HUES6 (cell line): Measurements from ENCODE around the gene TVP23A.
"Not testable (repeated sequence)": the region's sequence is repeated elsewhere in the genome, so short reads cannot be mapped to it uniquely, and the experiment has no call there.

Experiments
- H3K27ac ChIP-seq: 2 replicates; pipeline ENCODE4 v1.7.0; 2013; ENCODE audit warnings: low read depth, mild to moderate bottlenecking, low read length, inconsistent platforms
- H3K27me3 ChIP-seq: 2 replicates; pipeline ENCODE4 v1.6.1; 2013; ENCODE audit warnings: low read length; ENCODE audit not compliant: control insufficient read depth, insufficient read depth
- H3K36me3 ChIP-seq: 2 replicates; pipeline ENCODE4 v1.6.1; 2013; ENCODE audit warnings: low read length; ENCODE audit not compliant: control insufficient read depth, insufficient read depth
- H3K4me1 ChIP-seq: 2 replicates; pipeline ENCODE4 v1.6.1; 2013; ENCODE audit warnings: low read length; ENCODE audit not compliant: control insufficient read depth, insufficient read depth
- H3K4me3 ChIP-seq: 2 replicates; pipeline ENCODE4 v1.5.1; 2013; ENCODE audit warnings: low read depth, low read length
- H3K9ac ChIP-seq: one replicate; pipeline ENCODE4 v1.6.1; 2013; ENCODE audit warnings: mild to moderate bottlenecking, low read length
- H3K9me3 ChIP-seq: 2 replicates; pipeline ENCODE4 v1.6.1; 2013; ENCODE audit warnings: low read depth, low read length; ENCODE audit not compliant: control insufficient read depth, insufficient read depth

TVP23A gene

DNA sequence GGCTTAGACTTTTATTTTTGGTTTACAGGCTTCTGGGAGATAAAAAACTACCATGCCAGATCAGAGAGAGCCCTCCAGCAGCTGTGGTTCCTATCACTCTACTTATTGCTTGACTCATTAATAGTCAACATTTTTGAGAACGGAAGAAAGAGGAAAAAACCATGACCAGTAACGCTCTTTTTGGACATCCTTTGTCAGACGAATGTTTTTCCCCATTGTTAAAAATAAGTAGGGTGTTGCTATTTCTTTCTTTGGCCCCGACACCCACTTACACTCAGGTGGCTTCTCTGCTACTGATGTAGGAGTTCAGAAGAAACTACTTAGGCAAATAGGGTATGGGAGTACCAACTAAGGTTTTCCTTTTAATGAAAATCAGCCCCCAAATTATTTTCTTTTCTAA is 27.5 kb downstream of the TVP23A start:
- no peak overlapping the region for H3K4me3 ChIP-seq

DNA sequence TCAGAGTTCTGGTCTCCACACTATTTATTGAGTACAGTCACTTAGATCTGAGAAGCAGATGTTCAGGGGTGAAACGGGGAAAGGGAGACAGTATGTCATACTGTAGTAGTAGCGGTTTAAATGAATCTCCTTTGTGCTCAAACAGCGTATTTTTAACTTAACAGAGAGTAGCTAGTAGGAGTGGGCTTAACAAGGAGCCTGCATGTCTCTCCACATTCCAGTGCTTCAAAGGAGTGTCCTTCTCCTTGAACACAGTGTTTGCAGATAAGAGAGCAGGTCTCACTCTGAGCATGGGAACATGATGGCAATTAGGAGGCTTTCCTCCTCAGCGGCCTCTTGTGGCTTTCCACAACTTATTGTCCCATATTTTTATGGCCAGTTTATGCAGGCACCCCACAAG is 30.0 kb downstream of the TVP23A start:
- H3K27ac ChIP-seq, H3K4me3 ChIP-seq: not testable (repeated sequence)

More for the DNA sequence above, 27.5 kb downstream of the TVP23A start:
- H3K9me3 ChIP-seq: peaks cover 14% of the 10 kb centered on the region
- no peaks in the 10 kb centered on the region for H3K27me3 ChIP-seq
- H3K27ac ChIP-seq: no peak overlapping the region
- no peak overlapping the region for H3K9ac ChIP-seq
- H3K4me1 ChIP-seq: no peaks in the 10 kb centered on the region
- no peaks in the 10 kb centered on the region for H3K36me3 ChIP-seq

DNA sequence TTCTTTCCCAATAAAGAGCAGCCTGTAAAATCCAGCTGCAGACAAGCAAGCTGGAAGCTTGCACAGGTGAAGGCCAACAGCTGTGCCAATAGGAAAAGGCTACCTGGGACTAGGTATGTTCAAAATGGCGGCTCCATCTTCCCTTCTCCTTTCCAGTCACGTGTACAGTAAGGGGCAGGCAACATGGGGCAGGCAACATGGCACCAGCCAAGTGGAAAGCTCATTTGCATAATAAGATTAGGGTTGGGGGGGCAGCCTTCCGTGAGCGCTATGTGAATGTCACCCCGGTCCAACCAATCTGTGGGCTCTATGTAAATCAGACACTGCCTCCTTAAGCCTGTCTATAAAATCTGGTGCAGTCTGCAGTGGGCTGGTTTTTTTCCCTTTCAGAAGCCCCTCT is 31.3 kb downstream of the TVP23A start:
- Histone ChIP-seq H3K27me3 (no peaks in the 10 kb centered on the region), H3K4me3 (no peak overlapping the region), H3K9ac (no peak overlapping the region), H3K36me3 (no peaks in the 10 kb centered on the region), H3K27ac (no peak overlapping the region), H3K9me3 (peaks cover 22% of the 10 kb centered on the region), H3K4me1 (no peaks in the 10 kb centered on the region)

More for the DNA sequence above, 30.0 kb downstream of the TVP23A start:
- H3K4me1 ChIP-seq, H3K9ac ChIP-seq, H3K36me3 ChIP-seq, H3K27me3 ChIP-seq: not testable (repeated sequence)
- peaks cover 19% of the 10 kb centered on the region for H3K9me3 ChIP-seq

DNA sequence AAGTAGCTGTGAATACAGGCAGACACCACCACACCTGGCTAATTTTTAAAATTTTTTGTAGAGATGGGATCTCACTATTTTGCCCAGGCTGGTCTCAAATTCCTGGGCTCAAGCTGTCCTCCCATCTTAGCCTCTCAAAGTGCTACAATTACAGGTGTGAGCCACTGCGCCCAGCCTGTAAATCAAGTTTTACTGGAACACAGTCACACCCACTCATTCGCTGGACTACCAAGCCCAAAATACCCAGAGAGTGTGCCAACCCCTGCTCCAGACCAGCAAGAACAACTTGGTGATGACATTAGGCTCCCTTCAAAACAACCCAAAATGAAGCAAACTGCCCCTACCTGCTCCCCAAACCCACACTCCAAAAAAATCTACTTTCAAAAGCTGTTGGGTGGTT is 36.0 kb downstream of the TVP23A start:
- H3K27ac ChIP-seq: no peak overlapping the region
- H3K4me3 ChIP-seq: no peak overlapping the region
- no peak overlapping the region for H3K9ac ChIP-seq
- H3K27me3 ChIP-seq: no peaks in the 10 kb centered on the region
- no peaks in the 10 kb centered on the region for H3K36me3 ChIP-seq
- peaks cover 22% of the 10 kb centered on the region; the same call in 1 of the 2 replicates for H3K9me3 ChIP-seq
- no peaks in the 10 kb centered on the region for H3K4me1 ChIP-seq

DNA sequence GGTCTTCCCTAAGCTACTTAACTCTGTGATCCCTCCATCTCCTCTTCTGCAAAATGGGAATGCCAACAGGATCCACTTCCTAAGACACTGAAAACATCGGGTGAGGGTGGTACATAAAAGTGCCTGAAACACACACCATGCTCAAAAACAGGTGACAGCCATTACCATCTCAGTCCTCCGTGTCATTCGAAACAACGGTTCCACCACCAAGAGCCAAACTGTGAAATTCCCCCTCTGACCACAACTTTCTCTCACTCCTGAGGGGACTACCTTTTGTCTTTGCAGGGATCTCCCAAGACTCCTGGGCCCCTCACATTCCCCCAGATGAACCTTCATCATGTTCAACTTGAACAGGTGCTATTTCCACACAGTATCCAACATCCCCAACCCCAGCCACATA is 38.0 kb downstream of the TVP23A start:
- Histone ChIP-seq H3K27ac (no peak overlapping the region), H3K9ac (no peak overlapping the region), H3K27me3 (no peaks in the 10 kb centered on the region), H3K9me3 (peaks cover 15% of the 10 kb centered on the region; the same call in 1 of the 2 replicates), H3K4me1 (no peaks in the 10 kb centered on the region), H3K4me3 (no peak overlapping the region), H3K36me3 (no peaks in the 10 kb centered on the region)

DNA sequence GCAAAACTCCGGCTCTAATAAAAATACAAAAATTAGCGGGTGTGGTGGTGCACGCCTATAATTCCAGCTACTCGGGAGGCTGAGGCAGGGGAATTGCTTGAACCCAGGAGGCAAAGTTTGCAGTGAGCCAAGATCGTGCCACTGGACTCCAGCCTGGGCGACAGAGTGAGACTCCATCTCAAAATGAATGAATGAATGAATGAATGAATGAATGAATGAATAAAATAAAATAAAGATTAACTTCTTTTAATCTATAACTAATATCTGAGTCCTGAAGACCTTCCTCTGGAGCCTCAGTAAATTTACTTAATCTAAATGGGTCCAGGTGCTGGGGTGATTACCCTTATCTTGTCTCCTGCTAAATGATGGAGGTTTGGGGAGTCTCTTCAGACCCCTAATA is 38.7 kb downstream of the TVP23A start:
- H3K27ac ChIP-seq, H3K4me1 ChIP-seq, H3K9ac ChIP-seq, H3K27me3 ChIP-seq, H3K4me3 ChIP-seq, H3K36me3 ChIP-seq: not testable (repeated sequence)
- peaks cover 12% of the 10 kb centered on the region; the same call in 1 of the 2 replicates for H3K9me3 ChIP-seq

DNA sequence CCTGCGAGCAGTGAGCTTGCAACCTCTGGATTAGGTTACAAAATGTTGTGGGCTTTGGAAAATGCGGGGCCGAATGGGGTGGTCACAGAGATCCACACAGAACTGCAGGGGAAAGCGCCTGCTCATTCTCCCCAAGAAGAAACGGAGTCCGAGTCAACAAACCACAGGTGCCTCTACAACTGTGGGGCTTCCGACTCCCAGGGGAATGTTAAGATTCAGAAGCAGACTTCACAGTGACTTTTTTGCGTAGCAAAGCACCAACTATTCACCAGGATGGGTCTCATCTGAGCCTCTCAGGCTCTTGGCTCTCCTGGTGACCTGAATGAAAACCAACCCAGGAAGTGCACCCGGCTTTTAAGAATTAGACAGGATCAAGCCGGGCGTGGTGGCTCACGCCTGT is 41.2 kb downstream of the TVP23A start:
- Histone ChIP-seq H3K9me3 (peaks cover 7% of the 10 kb centered on the region; the same call in 1 of the 2 replicates), H3K36me3 (no peaks in the 10 kb centered on the region), H3K27me3 (no peaks in the 10 kb centered on the region), H3K4me1 (no peaks in the 10 kb centered on the region), H3K27ac (no peak overlapping the region), H3K9ac (no peak overlapping the region), H3K4me3 (no peak overlapping the region)

DNA sequence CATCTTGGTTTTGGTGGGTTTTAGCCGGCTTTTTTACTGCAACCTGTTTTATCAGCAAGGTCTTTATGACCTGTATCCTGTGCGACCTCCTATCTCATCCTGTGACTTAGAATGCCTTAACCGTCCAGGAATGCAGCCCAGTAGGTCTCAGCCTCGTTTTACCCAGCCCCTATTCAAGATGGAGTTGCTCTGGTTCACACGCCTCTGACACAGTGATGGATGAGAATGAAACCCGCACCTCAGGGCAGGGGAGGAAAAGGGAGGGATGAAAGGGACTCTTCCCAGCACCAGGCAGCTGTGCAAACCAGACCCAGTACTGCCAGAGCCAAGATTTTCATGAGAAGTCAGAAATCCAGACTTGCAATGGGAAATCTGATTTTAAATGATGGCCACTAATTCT is 41.7 kb downstream of the TVP23A start:
- not testable (repeated sequence) for H3K36me3 ChIP-seq, H3K4me3 ChIP-seq, H3K4me1 ChIP-seq, H3K9me3 ChIP-seq, H3K27ac ChIP-seq, H3K27me3 ChIP-seq, H3K9ac ChIP-seq

DNA sequence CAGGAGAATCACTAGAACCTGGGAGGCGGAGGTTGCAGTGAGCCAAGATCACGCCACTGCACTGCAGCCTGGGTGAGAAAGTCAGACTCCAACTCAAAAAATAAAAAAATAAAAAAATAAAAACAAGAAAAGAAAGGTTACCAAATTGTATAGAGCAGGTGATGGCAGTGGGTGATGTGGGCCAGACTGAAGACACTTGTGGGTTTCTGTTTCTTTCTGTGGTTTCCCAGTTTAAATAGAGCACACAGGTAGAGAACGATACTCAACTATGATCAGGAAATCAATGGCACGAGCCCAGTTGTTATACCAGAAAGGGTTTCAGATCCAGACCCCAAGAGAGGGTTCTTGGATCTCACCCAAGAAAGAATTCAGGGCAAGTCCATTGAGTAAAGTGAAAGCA is 42.3 kb downstream of the TVP23A start:
- Histone ChIP-seq H3K4me3 (no peak overlapping the region), H3K9me3 (0 out of 2 replicates have a peak, but pooled peaks cover under 1% of the 10 kb centered on the region), H3K27ac (no peak overlapping the region), H3K9ac (no peak overlapping the region), H3K36me3 (no peaks in the 10 kb centered on the region), H3K4me1 (no peaks in the 10 kb centered on the region), H3K27me3 (no peaks in the 10 kb centered on the region)

DNA sequence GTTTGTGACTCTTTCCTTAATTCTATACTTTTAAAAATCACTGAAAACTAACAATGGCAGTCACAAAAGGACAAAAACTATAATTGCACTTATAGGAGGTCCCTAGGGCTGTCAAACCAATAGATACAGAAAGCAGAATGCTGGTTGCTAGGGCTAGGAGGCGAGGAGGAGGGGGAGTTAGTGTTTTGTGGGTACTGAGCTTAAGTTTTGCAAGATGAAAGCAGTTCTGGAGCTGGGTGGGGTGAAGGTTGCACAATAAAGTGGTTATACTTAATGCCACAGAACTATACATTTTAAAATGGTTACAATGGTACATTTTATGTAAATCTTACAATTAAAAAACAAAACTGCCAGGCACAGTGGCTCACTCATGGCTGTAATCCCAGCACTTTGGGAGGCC is 47.7 kb downstream of the TVP23A start:
- no peaks in the 10 kb centered on the region for H3K9me3 ChIP-seq
- H3K27me3 ChIP-seq: no peaks in the 10 kb centered on the region
- peaks cover 15% of the 10 kb centered on the region for H3K36me3 ChIP-seq
- no peak overlapping the region for H3K27ac ChIP-seq
- no peak overlapping the region for H3K9ac ChIP-seq
- H3K4me1 ChIP-seq: no peaks in the 10 kb centered on the region
- no peak overlapping the region for H3K4me3 ChIP-seq

DNA sequence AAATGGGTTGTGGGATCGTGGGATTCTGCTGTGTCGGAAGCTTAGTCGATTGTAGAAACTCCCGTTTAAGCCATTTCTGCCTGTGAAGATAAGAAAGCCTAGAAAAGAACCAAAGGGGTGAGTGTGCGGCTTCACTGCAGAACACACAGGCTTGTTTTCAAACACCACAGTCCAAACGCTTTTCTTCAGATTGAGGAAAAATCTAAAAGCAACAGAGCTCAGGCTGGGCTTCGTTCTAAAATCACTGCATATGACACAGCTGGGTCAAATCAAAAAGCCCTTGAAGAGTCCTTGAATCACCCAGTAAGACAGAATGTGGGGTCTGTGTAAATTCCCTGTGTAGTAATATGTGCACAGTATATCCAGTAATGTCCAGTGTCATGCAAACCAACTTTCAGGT is 49.2 kb downstream of the TVP23A start:
- Histone ChIP-seq H3K27ac (no peak overlapping the region), H3K27me3 (no peaks in the 10 kb centered on the region), H3K4me3 (no peak overlapping the region), H3K36me3 (peaks cover 25% of the 10 kb centered on the region), H3K9ac (no peak overlapping the region), H3K4me1 (no peaks in the 10 kb centered on the region), H3K9me3 (no peaks in the 10 kb centered on the region)

DNA sequence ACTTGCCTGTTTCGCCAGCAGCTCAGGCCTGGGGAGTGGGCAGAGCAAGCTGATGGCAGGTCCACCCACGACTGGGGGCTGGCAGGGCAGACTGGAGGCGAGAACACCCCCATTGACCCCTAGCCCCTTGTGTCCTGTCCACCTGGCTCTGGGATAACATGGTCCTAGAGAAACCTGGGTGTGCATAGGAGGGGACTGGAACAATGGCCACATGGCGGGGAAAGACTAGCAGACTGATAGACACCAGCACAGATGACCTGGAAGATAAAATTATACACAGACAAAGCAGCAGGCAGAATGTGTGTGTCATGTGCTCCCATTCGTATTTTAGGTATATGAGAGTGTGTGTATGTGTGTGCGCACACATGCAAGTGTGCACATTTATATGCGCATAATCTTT is 51.5 kb downstream of the TVP23A start:
- Histone ChIP-seq H3K9ac (no peak overlapping the region), H3K4me3 (no peak overlapping the region), H3K9me3 (no peaks in the 10 kb centered on the region), H3K27me3 (no peaks in the 10 kb centered on the region), H3K36me3 (peaks cover 39% of the 10 kb centered on the region), H3K4me1 (no peaks in the 10 kb centered on the region), H3K27ac (no peak overlapping the region)
